ENCODE measurements around the gene GFAP.

GFAP gene

GRCh38 chr17:44940317-44940716 lies 25.0 kb upstream of the GFAP start:
- no peak overlapping the region for H3K27ac ChIP-seq (ENCODE audit: low read depth, low read length, poor library complexity, severe bottlenecking)
- H3K4me3 ChIP-seq (ENCODE audit: low read depth, low read length, poor library complexity, severe bottlenecking): no peak overlapping the region
- H3K9me2 ChIP-seq (ENCODE audit: low read depth, low read length): no peaks in the 10 kb centered on the region
- H3K36me3 ChIP-seq (ENCODE audit: insufficient read depth, low read length): peaks cover 86% of the 10 kb centered on the region
- H3F3A ChIP-seq (ENCODE audit: insufficient read depth, low read length): peaks cover 9% of the 10 kb centered on the region; the same call in 1 of the 2 replicates
- no peaks in the 10 kb centered on the region for H4K20me1 ChIP-seq (ENCODE audit: insufficient read depth, low read length)
- no peak overlapping the region for H3K9ac ChIP-seq (ENCODE audit: low read length)
- no peaks in the 10 kb centered on the region for H3K27me3 ChIP-seq (ENCODE audit: insufficient read depth, low read length)
- TF ChIP-seq EZH2 (IDR thresholded peaks at IDR 0.05; ENCODE audit: borderline replicate concordance, low read length): no peak
- no peak for TF ChIP-seq CTCF (IDR thresholded peaks at IDR 0.05; ENCODE audit: low read length)
- peaks cover 28% of the 10 kb centered on the region for H3K4me1 ChIP-seq (ENCODE audit: insufficient read depth, low read length, severe bottlenecking)
- no peaks in the 10 kb centered on the region for H3K9me3 ChIP-seq (ENCODE audit: low read length)
- H2AFZ ChIP-seq (ENCODE audit: low read length): no peak overlapping the region
- no peak overlapping the region for H3K4me2 ChIP-seq (ENCODE audit: low read length)
- peaks cover 78% of the 10 kb centered on the region for H3K79me2 ChIP-seq (ENCODE audit: insufficient read depth, low read length)

GRCh38 chr17:44935116-44935515 lies 19.8 kb upstream of the GFAP start:
- H3K4me3 ChIP-seq (ENCODE audit: low read depth, low read length, poor library complexity, severe bottlenecking): no peak overlapping the region
- H3K79me2 ChIP-seq (ENCODE audit: insufficient read depth, low read length): peaks cover 28% of the 10 kb centered on the region
- no peaks in the 10 kb centered on the region for H3K9me3 ChIP-seq (ENCODE audit: low read length)
- no peak overlapping the region for H3K27ac ChIP-seq (ENCODE audit: low read depth, low read length, poor library complexity, severe bottlenecking)
- H3K4me2 ChIP-seq (ENCODE audit: low read length): no peak overlapping the region
- no peak overlapping the region for H2AFZ ChIP-seq (ENCODE audit: low read length)
- H3K27me3 ChIP-seq (ENCODE audit: insufficient read depth, low read length): no peaks in the 10 kb centered on the region
- H3K4me1 ChIP-seq (ENCODE audit: insufficient read depth, low read length, severe bottlenecking): no peaks in the 10 kb centered on the region
- H3K36me3 ChIP-seq (ENCODE audit: insufficient read depth, low read length): peaks cover 94% of the 10 kb centered on the region
- H3K9ac ChIP-seq (ENCODE audit: low read length): no peak overlapping the region
- H3F3A ChIP-seq (ENCODE audit: insufficient read depth, low read length): peaks cover 6% of the 10 kb centered on the region; the same call in 1 of the 2 replicates
- H4K20me1 ChIP-seq (ENCODE audit: insufficient read depth, low read length): no peaks in the 10 kb centered on the region
- H3K9me2 ChIP-seq (ENCODE audit: low read depth, low read length): no peaks in the 10 kb centered on the region
- no peak for TF ChIP-seq EZH2 (IDR thresholded peaks at IDR 0.05; ENCODE audit: borderline replicate concordance, low read length)

- H2AFZ ChIP-seq (ENCODE audit: low read length): no peak overlapping the region
- H3K36me3 ChIP-seq (ENCODE audit: insufficient read depth, low read length): peaks cover 94% of the 10 kb centered on the region
- peaks cover 6% of the 10 kb centered on the region; the same call in 1 of the 2 replicates for H3F3A ChIP-seq (ENCODE audit: insufficient read depth, low read length)
- H3K4me3 ChIP-seq (ENCODE audit: low read depth, low read length, poor library complexity, severe bottlenecking): no peak overlapping the region
- H3K4me2 ChIP-seq (ENCODE audit: low read length): no peak overlapping the region
- no peak overlapping the region for H3K9ac ChIP-seq (ENCODE audit: low read length)
- TF ChIP-seq CTCF (IDR thresholded peaks at IDR 0.05; ENCODE audit: low read length) (no peak), EZH2 (IDR thresholded peaks at IDR 0.05; ENCODE audit: borderline replicate concordance, low read length) (no peak)
- H3K9me3 ChIP-seq (ENCODE audit: low read length): no peaks in the 10 kb centered on the region
- no peaks in the 10 kb centered on the region for H3K27me3 ChIP-seq (ENCODE audit: insufficient read depth, low read length)
- no peaks in the 10 kb centered on the region for H3K9me2 ChIP-seq (ENCODE audit: low read depth, low read length)
- no peaks in the 10 kb centered on the region for H4K20me1 ChIP-seq (ENCODE audit: insufficient read depth, low read length)
- H3K27ac ChIP-seq (ENCODE audit: low read depth, low read length, poor library complexity, severe bottlenecking): no peak overlapping the region
- no peaks in the 10 kb centered on the region for H3K4me1 ChIP-seq (ENCODE audit: insufficient read depth, low read length, severe bottlenecking)
- H3K79me2 ChIP-seq (ENCODE audit: insufficient read depth, low read length): peaks cover 24% of the 10 kb centered on the region
These were observed 19.4 kb upstream of the GFAP start for GRCh38 chr17:44934745-44935105.
